Ovary (tissue), 3 donors: ENCODE results near the gene KDM4C.

Experiments used
- POLR2A ChIP-seq: fragments of 450-650 bp; IDR thresholded peaks from one replicate; pipeline ENCODE4 v1.6.1; 2017; ENCODE audit warnings: antibody characterized with exemption, mild to moderate bottlenecking, moderate library complexity
- TF ChIP-seq, protein P1 (sequence below), 3 donors: fragments of 450-650 bp in 2 of 3; fragments of 200-600 bp in 1 of 3; IDR thresholded peaks; one replicate each; pipeline versions ENCODE4 v1.5.1 to v1.8.0; 2016 to 2022; ENCODE audit warnings: antibody characterized with exemption in 3 of 3, mild to moderate bottlenecking in 1 of 3
- donor health status: DM: no; HTN: no; CAD: no.

DNA sequence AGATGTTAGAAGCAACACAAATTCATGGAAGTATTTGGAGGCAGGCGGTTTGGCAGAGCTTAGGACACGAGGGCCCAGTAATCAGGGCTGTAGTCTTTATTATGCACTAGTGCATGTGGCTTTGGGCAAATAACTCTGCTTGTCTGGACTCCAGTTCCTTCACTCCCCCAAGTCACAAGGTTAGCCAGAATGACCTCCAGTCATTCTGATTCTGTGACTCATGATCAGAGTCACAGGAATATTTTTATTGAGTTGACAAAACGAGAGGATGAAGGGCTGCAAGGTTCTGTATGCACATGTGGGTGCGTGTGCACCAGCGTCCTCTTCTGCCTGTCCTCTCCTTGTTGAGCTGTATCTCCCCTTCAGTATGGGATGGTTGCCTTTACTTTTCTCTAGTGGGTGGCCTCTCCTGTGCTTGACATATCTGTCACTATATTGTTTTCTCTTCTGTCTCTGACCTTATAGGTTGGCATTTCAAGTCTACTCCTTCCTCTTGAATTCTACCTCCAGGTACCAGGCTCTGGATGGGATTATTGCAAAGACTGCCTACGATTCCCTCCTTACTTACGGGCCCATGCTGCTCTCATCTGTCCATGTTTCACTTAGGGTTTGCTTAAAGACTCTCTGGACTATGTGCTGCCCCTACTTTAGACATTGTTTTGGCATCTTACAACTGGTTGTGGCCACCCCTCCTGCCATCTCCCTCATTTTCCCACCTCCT, 94.6 kb downstream of the KDM4C start:
- TF ChIP-seq, protein P1, sequence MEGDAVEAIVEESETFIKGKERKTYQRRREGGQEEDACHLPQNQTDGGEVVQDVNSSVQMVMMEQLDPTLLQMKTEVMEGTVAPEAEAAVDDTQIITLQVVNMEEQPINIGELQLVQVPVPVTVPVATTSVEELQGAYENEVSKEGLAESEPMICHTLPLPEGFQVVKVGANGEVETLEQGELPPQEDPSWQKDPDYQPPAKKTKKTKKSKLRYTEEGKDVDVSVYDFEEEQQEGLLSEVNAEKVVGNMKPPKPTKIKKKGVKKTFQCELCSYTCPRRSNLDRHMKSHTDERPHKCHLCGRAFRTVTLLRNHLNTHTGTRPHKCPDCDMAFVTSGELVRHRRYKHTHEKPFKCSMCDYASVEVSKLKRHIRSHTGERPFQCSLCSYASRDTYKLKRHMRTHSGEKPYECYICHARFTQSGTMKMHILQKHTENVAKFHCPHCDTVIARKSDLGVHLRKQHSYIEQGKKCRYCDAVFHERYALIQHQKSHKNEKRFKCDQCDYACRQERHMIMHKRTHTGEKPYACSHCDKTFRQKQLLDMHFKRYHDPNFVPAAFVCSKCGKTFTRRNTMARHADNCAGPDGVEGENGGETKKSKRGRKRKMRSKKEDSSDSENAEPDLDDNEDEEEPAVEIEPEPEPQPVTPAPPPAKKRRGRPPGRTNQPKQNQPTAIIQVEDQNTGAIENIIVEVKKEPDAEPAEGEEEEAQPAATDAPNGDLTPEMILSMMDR (IDR thresholded peaks at IDR 0.05), result no peak
- TF ChIP-seq POLR2A, result no peak
